C4-2B (cell line): ENCODE results near the gene CCM2L.

ENCODE experiments used
- CTCF ChIP-seq: fragments of 450-650 bp; conservative IDR thresholded peaks from 2 replicates; pipeline ENCODE4 v1.5.1; 2017; ENCODE audit warnings: mild to moderate bottlenecking
- ZFX ChIP-seq: fragments of 450-650 bp; IDR thresholded peaks from 2 replicates; pipeline ENCODE4 v1.6.1; 2017

GRCh38 chr20:32035426-32035779, 25.2 kb downstream of the CCM2L start:
- no peak for TF ChIP-seq CTCF
- no peak for TF ChIP-seq ZFX
